HG03575 (cell line): ENCODE measurements around the gene USP32.

ENCODE experiments used
- ATAC-seq: cut with Tn5 transposase; IDR thresholded peaks from one replicate; pipeline ENCODE4 v1.9.1; 2021; ENCODE audit not compliant: unreplicated experiment, insufficient number of reproducible peaks, low FRiP score; ENCODE audit errors: extremely low read depth

The USP32 gene

GRCh38 chr17:60169921-60170817, 221.8 kb downstream of the USP32 start:
- no peak for ATAC-seq

- ATAC-seq, result no peak
These were observed 223.3 kb downstream of the USP32 start for GRCh38 chr17:60168654-60169053.

- no peak for ATAC-seq
These were observed 224.7 kb downstream of the USP32 start for GRCh38 chr17:60167065-60167741.

- ATAC-seq, result no peak
These were observed 226.0 kb downstream of the USP32 start for GRCh38 chr17:60165971-60166370.

DNA sequence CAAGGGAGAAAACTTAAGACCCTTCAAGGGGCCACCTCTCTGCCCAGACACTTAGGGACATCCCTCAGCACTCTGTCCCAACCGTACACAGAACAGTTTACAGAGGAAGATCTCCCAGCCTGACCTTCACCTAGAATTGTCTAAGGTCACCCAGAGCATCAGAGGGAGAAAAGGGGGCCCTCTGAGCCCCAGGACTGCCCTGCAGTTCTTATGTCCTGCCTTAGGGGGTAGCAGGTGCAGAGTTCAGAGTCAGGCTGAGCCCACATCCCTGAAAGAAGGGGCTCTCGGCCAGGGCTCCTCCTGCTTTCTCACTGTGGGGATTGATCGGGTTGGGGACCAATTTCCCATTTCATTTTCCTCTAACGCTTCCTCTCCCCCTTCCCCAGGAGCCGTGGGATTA, 226.7 kb downstream of the USP32 start:
- no peak for ATAC-seq

- ATAC-seq, result no peak
These were observed 227.2 kb downstream of the USP32 start for GRCh38 chr17:60164697-60165096.

GRCh38 chr17:60164164-60164563, 227.8 kb downstream of the USP32 start:
- no peak for ATAC-seq

- no peak for ATAC-seq
These were observed 228.7 kb downstream of the USP32 start for GRCh38 chr17:60163108-60163784.

GRCh38 chr17:60161598-60162330, 230.2 kb downstream of the USP32 start:
- no peak for ATAC-seq

- ATAC-seq, result no peak
These were observed 231.0 kb downstream of the USP32 start for GRCh38 chr17:60160829-60161501.

- no peak for ATAC-seq
These were observed 232.5 kb downstream of the USP32 start for GRCh38 chr17:60159479-60159866.

DNA sequence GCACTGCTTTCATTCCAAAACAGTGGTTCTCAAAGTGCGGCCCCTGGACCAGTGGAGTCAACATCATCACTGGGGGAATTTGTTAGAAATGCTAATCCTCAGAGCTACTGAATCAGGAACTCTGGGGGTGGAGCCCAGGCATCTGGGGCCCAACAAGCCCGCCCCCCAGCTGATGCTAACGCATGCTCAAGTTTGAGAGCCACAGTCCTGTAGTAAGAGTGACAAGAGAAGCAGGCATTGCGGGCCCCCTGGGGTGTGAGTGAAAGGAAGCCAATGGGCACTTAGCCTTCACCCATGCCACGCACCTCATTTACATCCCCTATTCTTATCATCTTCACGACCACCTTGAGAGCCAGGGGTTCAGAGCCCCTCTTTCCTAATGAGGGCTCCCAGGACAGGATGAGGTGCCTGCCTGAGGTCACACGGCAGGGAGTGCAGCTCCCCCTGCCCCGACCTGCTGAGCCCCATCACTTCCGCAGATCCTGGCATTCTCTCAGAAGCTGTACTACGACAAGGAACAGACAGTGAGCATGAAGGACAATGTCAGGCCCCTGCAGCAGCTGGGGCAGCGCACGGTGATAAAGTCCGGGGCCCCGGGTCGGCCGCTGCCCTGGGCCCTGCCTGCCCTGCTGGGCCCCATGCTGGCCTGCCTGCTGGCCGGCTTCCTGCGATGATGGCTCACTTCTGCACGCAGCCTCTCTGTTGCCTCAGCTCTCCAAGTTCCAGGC, 233.0 kb downstream of the USP32 start:
- no peak for ATAC-seq

DNA sequence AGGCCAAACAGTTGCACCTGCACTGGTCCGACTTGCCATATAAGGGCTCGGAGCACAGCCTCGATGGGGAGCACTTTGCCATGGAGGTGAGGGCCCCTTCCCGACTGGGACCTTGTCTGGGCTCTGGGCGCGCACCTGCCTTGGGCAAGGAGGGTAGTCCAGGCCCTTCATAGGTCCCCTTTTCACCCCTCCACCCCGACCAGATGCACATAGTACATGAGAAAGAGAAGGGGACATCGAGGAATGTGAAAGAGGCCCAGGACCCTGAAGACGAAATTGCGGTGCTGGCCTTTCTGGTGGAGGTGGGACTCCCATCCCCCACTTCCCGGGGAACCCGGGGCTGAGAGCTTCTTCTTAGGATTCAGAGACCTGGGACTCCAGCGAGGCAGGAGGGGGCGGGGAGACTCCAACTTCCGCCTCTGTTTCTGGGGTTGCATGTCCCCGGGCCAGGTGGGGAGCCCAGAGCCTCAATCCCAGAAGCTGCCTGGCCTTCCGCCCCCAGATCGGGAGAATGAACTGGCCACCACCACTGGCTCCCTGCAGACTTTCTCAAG, 234.4 kb downstream of the USP32 start:
- ATAC-seq, result no peak

DNA sequence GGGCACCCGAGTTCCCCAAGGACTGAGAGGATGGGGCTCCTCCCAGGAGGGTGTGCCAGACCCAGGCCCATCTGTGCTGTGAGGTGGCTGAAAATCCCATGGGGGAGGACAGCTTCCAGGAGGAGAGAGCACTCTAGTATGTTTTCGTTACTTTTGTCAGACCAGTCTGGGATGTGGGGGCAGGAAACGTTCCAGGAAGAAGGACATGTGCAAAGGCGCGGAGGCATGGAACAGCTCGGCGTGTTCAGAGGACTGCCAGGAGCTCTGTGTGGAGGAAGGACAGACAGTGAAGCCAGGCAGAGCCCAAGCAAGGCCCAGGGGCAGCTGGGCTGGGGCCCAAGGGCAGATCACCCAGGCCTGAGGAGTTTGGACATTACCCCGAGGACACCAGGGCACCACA, 235.2 kb downstream of the USP32 start:
- ATAC-seq, result no peak

DNA sequence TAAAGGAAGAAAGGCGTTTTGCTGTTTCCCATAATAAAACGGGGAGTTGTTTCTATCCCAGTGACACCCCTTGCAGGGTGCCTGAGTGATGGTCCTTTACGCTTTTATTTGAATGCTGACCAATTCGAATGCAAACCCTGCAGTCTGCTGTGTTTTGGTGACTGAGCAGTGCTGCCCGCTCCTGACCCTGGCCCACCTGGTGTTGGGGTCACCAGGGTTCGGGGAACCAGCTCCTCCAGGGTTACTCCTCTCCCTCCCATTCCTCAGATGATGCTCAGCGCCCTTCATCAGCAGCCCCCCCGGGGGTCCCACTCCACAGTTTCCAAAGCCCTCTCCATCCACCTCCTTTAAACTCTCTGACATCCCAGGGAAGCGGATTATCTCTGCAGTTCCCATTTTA, 236.1 kb downstream of the USP32 start:
- no peak for ATAC-seq

- ATAC-seq, result no peak
These were observed 236.5 kb downstream of the USP32 start for GRCh38 chr17:60155427-60155814.

GRCh38 chr17:60154616-60155426, 237.1 kb downstream of the USP32 start:
- ATAC-seq, result no peak
